Keratinocyte (primary cell): ENCODE data around the gene ABAT. TPM values are rescaled to one million over a fixed set of nuclear protein-coding genes. Genes with fewer than 3 reads are reported as not detected.

Experiments used
- DNase-seq: peaks from one replicate; pipeline ENCODE4 v3.0.0-alpha.2; 2011; ENCODE audit warnings: low read depth, missing footprints, low spot score
- FAIRE-seq: peaks from 2 replicates; lab custom pipeline; 2011; peaks lifted over from hg19 to GRCh38; lab: Jason Lieb, UNC
- H2AFZ ChIP-seq: 2 replicates; pipeline ENCODE4 v1.6.0; 2012; ENCODE audit warnings: low read length, control low read depth, inconsistent platforms; ENCODE audit not compliant: control insufficient read depth
- H3K27ac ChIP-seq: 2 replicates; pipeline ENCODE4 v1.5.1; 2011; ENCODE audit warnings: low read length; ENCODE audit not compliant: control insufficient read depth, insufficient read depth
- H3K27me3 ChIP-seq: 3 replicates; pipeline ENCODE4 v1.6.0; 2011; ENCODE audit warnings: low read length; ENCODE audit not compliant: control insufficient read depth, insufficient read depth; ENCODE audit errors: extremely low read depth
- H3K36me3 ChIP-seq, 2 experiments: 2 replicates in 1 of 2; 3 replicates in 1 of 2; pipeline ENCODE4 v1.5.1; 2011; ENCODE audit warnings: low read length in 2 of 2, mild to moderate bottlenecking in 1 of 2; ENCODE audit not compliant: control insufficient read depth in 2 of 2, insufficient read depth in 2 of 2; ENCODE audit errors: extremely low read depth in 1 of 2
- H3K4me1 ChIP-seq: 3 replicates; pipeline ENCODE4 v1.5.1; 2011; ENCODE audit warnings: low read length; ENCODE audit not compliant: control insufficient read depth, insufficient read depth; ENCODE audit errors: extremely low read depth
- H3K4me2 ChIP-seq: 3 replicates; pipeline ENCODE4 v1.6.0; 2011; ENCODE audit warnings: low read depth, low read length; ENCODE audit not compliant: control insufficient read depth, insufficient read depth; ENCODE audit errors: extremely low read depth
- H3K4me3 ChIP-seq, 3 experiments: fragments of 200-600 bp in 1 of 3; sonication (generic) in 1 of 3; 2 replicates in 2 of 3; 3 replicates in 1 of 3; pipeline ENCODE4 v1.5.1; 2011 to 2016; ENCODE audit warnings: low read length in 3 of 3, mild to moderate bottlenecking in 3 of 3, control low read depth in 2 of 3, inconsistent platforms in 1 of 3, low read depth in 1 of 3, mixed read lengths in 1 of 3, mixed run types in 1 of 3, moderate library complexity in 1 of 3; ENCODE audit not compliant: control insufficient read depth in 2 of 3, insufficient read depth in 2 of 3; ENCODE audit errors: extremely low read depth in 1 of 3
- H3K79me2 ChIP-seq: 2 replicates; pipeline ENCODE4 v1.6.0; 2012; ENCODE audit warnings: low read length; ENCODE audit not compliant: control insufficient read depth, insufficient read depth
- H3K9ac ChIP-seq: 3 replicates; pipeline ENCODE4 v1.6.0; 2011; ENCODE audit warnings: low read length; ENCODE audit not compliant: control insufficient read depth, insufficient read depth; ENCODE audit errors: extremely low read depth
- H3K9me1 ChIP-seq: 3 replicates; pipeline ENCODE4 v1.6.0; 2011; ENCODE audit warnings: low read length; ENCODE audit not compliant: control insufficient read depth, insufficient read depth; ENCODE audit errors: extremely low read depth
- H3K9me3 ChIP-seq: 2 replicates; pipeline ENCODE4 v1.5.1; 2012; ENCODE audit warnings: low read depth, low read length; ENCODE audit not compliant: control insufficient read depth
- H4K20me1 ChIP-seq: 3 replicates; pipeline ENCODE4 v1.6.0; 2011; ENCODE audit warnings: low read length; ENCODE audit not compliant: control insufficient read depth, insufficient read depth; ENCODE audit errors: extremely low read depth
- CTCF ChIP-seq, 3 experiments: IDR thresholded peaks in 1 of 3; conservative IDR thresholded peaks in 1 of 3; optimal IDR thresholded peaks in 1 of 3; 2 replicates in 2 of 3; 3 replicates in 1 of 3; pipeline versions ENCODE3 to v1.5.1; 2011; ENCODE audit warnings: low read length in 3 of 3, mild to moderate bottlenecking in 3 of 3, moderate library complexity in 2 of 3, control low read depth in 1 of 3, inconsistent platforms in 1 of 3; ENCODE audit not compliant: insufficient read depth in 2 of 3; ENCODE audit errors: extremely low read depth in 1 of 3
- EZH2 ChIP-seq: IDR thresholded peaks from one replicate; pipeline ENCODE4 v1.6.1; 2012; ENCODE audit warnings: inconsistent platforms, mild to moderate bottlenecking, low read length, moderate library complexity
- dilution Hi-C: fragments of 300-500 bp; cut with MboI; formaldehyde crosslinking; loops from one replicate; pipeline ENCODE4 v1.7.0; 2020; ENCODE audit warnings: low sequenced_read_pairs; ENCODE audit not compliant: extremely low pct_ligation_motif_present
- polyA plus RNA-seq, 5 experiments: library from polyadenylated mRNA; depleted of rRNA in 3 of 5; stranded (reverse) in 3 of 5; stranded (forward) in 1 of 5; unstranded in 1 of 5; fragments of >200 nt; gene quantifications; 1 replicate in 1 of 5; 2 replicates in 3 of 5; 3 replicates in 1 of 5; pipeline versions ENCODE4 v1.2.1 to v1.2.3, GENCODE V29; 2011 to 2012; ENCODE audit warnings: missing spikeins in 2 of 5, low read depth in 1 of 5, low replicate concordance in 1 of 5

ABAT gene
- polyA plus RNA-seq, 1 donor (not counting 4 experiments of a cell fraction or from before 2014, with no cell fraction given): 13.7 TPM

DNA sequence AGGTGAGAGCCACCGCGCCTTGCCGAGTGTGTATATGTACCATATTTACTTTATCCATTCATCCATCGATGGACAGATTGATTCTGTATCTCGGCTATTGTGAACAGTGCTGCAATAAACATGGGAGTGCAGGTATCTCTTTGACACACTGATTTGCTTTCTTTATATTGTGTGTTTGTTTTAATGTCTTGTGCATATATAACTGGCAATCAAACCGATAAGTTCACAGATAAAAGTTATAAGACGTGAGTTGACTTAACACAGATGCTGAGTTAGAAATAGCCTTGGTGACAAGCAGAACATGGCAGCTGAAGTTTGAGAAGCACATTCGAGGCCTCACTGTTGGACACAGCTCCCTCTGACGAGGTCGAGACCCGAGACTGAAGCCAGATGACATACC, 99.8 kb downstream of the ABAT start:
- Histone ChIP-seq H3K27ac (no peak overlapping the region), H3K9ac (no peak overlapping the region), H4K20me1 (no peaks in the 10 kb centered on the region), H3K4me3 (no peak overlapping the region), H3K36me3 (peaks cover 4% of the 10 kb centered on the region in 2 experiments), H2AFZ (no peak overlapping the region), H3K79me2 (no peaks in the 10 kb centered on the region), H3K9me3 (no peaks in the 10 kb centered on the region), H3K27me3 (no peaks in the 10 kb centered on the region), H3K4me2 (no peak overlapping the region), H3K9me1 (no peaks in the 10 kb centered on the region), H3K4me1 (peaks cover 6% of the 10 kb centered on the region)
- TF ChIP-seq EZH2: no peak
- TF ChIP-seq CTCF (optimal IDR thresholded peaks at IDR 0.05 in 1 of 3, IDR thresholded peaks at IDR 0.05 in 1 of 3, conservative IDR thresholded peaks at IDR 0.05 in 1 of 3; ENCODE audit: extremely low read depth in 1 of 3, insufficient read depth in 2 of 3, low read length in 3 of 3): no peak
- DNase-seq (no peak), FAIRE-seq (no peak)
- dilution Hi-C loops: no loop called here

DNA sequence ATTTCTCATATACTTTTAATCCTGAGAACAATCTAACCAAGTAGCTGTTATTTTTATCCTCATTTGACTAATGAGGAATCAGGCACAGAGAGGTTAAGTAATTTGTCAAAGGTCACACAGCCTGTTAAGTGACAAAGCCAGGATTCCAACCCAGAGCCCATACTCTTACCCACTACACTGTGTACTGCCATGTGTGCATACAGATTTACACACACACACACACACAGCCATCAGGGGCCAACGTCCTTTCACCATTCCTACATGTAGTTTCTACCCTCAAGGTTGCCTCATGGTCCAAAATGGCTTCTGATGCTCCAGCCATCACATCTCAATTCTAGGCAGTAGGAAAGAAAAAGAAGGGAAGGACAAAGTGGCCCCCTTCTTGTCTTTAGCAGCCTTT, 100.9 kb downstream of the ABAT start:
- Histone ChIP-seq H4K20me1 (no peaks in the 10 kb centered on the region), H3K27ac (no peak overlapping the region), H3K9me3 (no peaks in the 10 kb centered on the region), H3K4me3 (no peak overlapping the region), H3K9ac (no peak overlapping the region), H3K4me1 (peaks cover 6% of the 10 kb centered on the region), H3K36me3 (peaks cover 4 to 5% of the 10 kb centered on the region in 2 experiments), H3K79me2 (no peaks in the 10 kb centered on the region), H2AFZ (no peak overlapping the region), H3K27me3 (no peaks in the 10 kb centered on the region), H3K4me2 (no peak overlapping the region), H3K9me1 (no peaks in the 10 kb centered on the region)
- FAIRE-seq (no peak), DNase-seq (no peak)
- dilution Hi-C loops: no loop called here
- TF ChIP-seq CTCF (optimal IDR thresholded peaks at IDR 0.05 in 1 of 3, IDR thresholded peaks at IDR 0.05 in 1 of 3, conservative IDR thresholded peaks at IDR 0.05 in 1 of 3; ENCODE audit: extremely low read depth in 1 of 3, insufficient read depth in 2 of 3, low read length in 3 of 3): no peak
- TF ChIP-seq EZH2: no peak
